ENCODE measurements around the gene PFDN6.
A peak's percentile ranks its signal among the peaks of the same experiment; 100 is the strongest.

DNA sequence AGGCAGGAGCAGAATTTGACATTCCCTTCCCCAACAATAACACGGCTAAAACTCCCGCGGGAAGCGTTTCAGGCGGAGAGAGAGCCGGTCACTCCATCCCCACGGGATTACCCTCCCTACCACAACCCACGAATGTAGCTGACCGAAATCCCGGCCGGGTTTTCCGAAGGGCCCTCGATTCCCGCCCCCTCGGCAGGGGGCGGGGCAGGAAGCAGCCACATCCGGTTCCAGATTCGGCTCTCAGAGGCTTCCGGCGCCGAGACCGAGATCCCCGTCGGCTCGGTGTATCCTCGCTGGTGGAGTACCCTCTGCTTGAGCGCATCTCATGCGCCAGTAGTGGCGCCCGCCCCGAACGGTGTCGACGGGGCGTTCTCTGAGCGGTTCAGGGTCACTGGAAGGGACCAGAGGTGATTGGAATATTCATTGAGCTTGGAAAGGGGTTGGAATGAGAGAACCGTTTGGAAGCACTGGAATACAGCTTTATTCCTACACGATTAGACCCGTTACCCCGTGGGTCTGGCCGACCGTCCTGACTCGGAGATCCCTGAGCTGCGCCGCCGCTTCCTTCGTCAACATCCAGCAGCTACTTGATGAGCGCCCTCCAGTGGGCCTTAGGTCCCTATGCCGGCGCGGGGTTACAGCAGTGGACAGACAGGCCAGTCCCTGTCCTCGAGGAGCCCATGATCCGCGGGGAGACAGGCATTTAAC, 10.0 kb downstream of the PFDN6 start:
- TF ChIP-seq, protein P1, sequence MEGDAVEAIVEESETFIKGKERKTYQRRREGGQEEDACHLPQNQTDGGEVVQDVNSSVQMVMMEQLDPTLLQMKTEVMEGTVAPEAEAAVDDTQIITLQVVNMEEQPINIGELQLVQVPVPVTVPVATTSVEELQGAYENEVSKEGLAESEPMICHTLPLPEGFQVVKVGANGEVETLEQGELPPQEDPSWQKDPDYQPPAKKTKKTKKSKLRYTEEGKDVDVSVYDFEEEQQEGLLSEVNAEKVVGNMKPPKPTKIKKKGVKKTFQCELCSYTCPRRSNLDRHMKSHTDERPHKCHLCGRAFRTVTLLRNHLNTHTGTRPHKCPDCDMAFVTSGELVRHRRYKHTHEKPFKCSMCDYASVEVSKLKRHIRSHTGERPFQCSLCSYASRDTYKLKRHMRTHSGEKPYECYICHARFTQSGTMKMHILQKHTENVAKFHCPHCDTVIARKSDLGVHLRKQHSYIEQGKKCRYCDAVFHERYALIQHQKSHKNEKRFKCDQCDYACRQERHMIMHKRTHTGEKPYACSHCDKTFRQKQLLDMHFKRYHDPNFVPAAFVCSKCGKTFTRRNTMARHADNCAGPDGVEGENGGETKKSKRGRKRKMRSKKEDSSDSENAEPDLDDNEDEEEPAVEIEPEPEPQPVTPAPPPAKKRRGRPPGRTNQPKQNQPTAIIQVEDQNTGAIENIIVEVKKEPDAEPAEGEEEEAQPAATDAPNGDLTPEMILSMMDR (conservative IDR thresholded peaks at IDR 0.05; ENCODE audit: low read depth, low read length), result peak; percentile 87
- TF ChIP-seq EZH2 (IDR thresholded peaks at IDR 0.05; ENCODE audit: low read length, unreplicated experiment) (no peak), EZH2phosphoT487 (IDR thresholded peaks at IDR 0.05; ENCODE audit: borderline replicate concordance, low read length) (no peak)
